ENCODE measurements around the gene URI1. TPM values are rescaled to one million over a fixed set of nuclear protein-coding genes. Genes with fewer than 3 reads are reported as not detected.
"Not testable (repeated sequence)": the region's sequence is repeated elsewhere in the genome, so short reads cannot be mapped to it uniquely, and the experiment has no call there.

URI1 gene
- polyA plus RNA-seq, 2 donors, result 12.7 to 25.8 TPM

DNA sequence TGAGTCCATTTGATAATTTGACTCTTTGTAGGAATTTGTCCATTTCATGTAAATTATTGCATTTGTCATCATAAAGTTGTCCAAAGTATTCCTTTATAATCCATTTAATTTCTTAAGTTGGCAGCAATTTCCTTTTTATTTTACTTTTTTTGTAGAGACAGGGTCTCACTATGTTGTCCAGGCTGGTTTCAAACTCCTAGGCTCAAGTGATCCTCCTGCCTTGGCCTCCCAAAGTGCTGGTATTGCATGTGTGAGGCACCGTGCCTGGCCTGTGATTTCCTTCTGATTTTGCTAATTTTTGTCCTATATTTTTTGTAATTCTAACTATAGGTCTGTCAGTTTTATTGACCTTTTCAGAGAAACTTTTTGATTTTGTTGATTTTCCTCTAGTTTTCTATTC lies 84.9 kb downstream of the URI1 start:
- Histone ChIP-seq H3K27ac (ENCODE audit: low read depth in 2 of 2, low read length in 1 of 2) (no peak overlapping the region), H3K9me3 (ENCODE audit: control insufficient read depth in 2 of 2, insufficient read depth in 1 of 2, low read depth in 1 of 2, low read length in 1 of 2) (no peaks in the 10 kb centered on the region), H3K4me1 (ENCODE audit: control insufficient read depth in 2 of 2, insufficient read depth in 2 of 2, low read length in 1 of 2) (no peaks in the 10 kb centered on the region), H3K36me3 (ENCODE audit: control insufficient read depth in 2 of 2, insufficient read depth in 2 of 2, low read length in 1 of 2) (no peaks in the 10 kb centered on the region), H3K27me3 (ENCODE audit: control insufficient read depth in 1 of 2, insufficient read depth in 2 of 2, low read length in 2 of 2) (no peaks in the 10 kb centered on the region), H3K4me3 (ENCODE audit: low read depth in 1 of 2, low read length in 2 of 2) (no peak overlapping the region)
- WGBS, 2 donors, result 97 to 100% methylated on average over 1 of the region's 1 CpG

DNA sequence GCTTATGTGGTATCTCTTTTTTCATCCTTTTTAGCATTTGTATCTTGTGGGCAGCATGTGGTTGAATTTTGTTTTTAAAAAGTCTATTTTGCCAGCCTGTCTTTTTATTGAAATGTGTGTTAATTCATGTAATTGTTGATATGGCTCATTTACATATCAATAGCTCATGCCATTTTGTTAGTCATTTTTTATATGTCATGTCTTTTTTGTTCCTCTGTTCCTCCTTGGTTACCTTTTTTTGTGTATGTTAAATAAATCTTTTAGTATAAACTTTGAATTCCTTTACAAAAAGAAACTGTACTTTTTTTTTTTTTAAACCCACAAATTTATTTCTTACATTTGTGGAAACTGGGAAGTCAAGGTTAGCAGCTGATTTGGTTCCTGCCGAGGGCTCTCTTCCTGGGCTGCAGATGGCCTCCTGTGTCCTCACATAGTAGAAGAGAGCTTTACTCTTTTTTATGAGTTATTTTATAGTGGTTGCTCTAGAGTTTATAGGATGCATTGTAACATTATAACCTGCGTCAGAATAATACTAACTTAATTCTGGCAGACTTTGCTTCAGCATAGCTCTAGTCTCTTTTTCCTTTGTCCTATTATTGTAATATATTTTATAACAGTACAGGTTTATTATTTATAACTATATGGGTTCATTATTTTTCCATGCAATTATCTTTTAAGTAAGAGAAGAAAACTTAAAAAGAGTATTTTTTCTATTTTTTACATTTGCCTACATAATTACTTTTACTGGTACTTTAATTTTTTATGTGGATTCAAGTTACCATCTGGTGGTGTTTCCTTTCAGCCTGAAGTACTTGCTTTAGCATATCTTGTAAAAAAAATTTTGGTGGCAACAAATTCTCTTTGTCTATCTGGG lies 86.3 kb downstream of the URI1 start:
- WGBS, 2 donors, result 82 to 89% methylated on average over 2 of the region's 2 CpGs
- H3K36me3 ChIP-seq (ENCODE audit: control insufficient read depth in 2 of 2, insufficient read depth in 2 of 2, low read length in 1 of 2), result no peaks in the 10 kb centered on the region
- H3K9me3 ChIP-seq (ENCODE audit: control insufficient read depth in 2 of 2, insufficient read depth in 1 of 2, low read depth in 1 of 2, low read length in 1 of 2), result no peaks in the 10 kb centered on the region

DNA sequence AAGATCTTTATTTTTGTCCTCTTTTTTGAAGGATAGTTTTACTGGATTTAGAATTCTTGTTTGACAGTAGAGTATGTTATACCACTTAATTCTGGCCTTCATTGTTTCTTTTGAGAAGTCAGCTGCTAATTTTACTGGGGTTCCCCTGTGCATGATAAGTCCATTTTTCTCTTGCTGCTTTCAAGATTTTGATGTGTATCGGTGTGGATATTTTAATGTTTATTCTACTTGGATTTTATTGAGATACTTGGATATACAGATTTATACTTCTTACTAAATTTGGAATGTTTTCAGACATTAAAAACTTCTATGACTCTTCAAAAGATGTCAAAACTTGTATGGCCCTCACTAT lies 86.9 kb downstream of the URI1 start:
- no peaks in the 10 kb centered on the region for H3K36me3 ChIP-seq (ENCODE audit: control insufficient read depth in 2 of 2, insufficient read depth in 2 of 2, low read length in 1 of 2)
- no peaks in the 10 kb centered on the region for H3K4me1 ChIP-seq (ENCODE audit: control insufficient read depth in 2 of 2, insufficient read depth in 2 of 2, low read length in 1 of 2)
- no peak overlapping the region for H3K4me3 ChIP-seq (ENCODE audit: low read depth in 1 of 2, low read length in 2 of 2)
- WGBS, 2 donors, result 96 to 97% methylated on average over 1 of the region's 1 CpG
- H3K9me3 ChIP-seq (ENCODE audit: control insufficient read depth in 2 of 2, insufficient read depth in 1 of 2, low read depth in 1 of 2, low read length in 1 of 2), result no peaks in the 10 kb centered on the region
- H3K27ac ChIP-seq (ENCODE audit: low read depth in 2 of 2, low read length in 1 of 2), result no peak overlapping the region
- no peaks in the 10 kb centered on the region for H3K27me3 ChIP-seq (ENCODE audit: control insufficient read depth in 1 of 2, insufficient read depth in 2 of 2, low read length in 2 of 2)

More for the DNA sequence above, 86.3 kb downstream of the URI1 start:
- H3K27ac ChIP-seq (ENCODE audit: low read depth in 2 of 2, low read length in 1 of 2), result no peak overlapping the region
- H3K4me1 ChIP-seq (ENCODE audit: control insufficient read depth in 2 of 2, insufficient read depth in 2 of 2, low read length in 1 of 2), result no peaks in the 10 kb centered on the region
- no peaks in the 10 kb centered on the region for H3K27me3 ChIP-seq (ENCODE audit: control insufficient read depth in 1 of 2, insufficient read depth in 2 of 2, low read length in 2 of 2)
- no peak overlapping the region for H3K4me3 ChIP-seq (ENCODE audit: low read depth in 1 of 2, low read length in 2 of 2)

DNA sequence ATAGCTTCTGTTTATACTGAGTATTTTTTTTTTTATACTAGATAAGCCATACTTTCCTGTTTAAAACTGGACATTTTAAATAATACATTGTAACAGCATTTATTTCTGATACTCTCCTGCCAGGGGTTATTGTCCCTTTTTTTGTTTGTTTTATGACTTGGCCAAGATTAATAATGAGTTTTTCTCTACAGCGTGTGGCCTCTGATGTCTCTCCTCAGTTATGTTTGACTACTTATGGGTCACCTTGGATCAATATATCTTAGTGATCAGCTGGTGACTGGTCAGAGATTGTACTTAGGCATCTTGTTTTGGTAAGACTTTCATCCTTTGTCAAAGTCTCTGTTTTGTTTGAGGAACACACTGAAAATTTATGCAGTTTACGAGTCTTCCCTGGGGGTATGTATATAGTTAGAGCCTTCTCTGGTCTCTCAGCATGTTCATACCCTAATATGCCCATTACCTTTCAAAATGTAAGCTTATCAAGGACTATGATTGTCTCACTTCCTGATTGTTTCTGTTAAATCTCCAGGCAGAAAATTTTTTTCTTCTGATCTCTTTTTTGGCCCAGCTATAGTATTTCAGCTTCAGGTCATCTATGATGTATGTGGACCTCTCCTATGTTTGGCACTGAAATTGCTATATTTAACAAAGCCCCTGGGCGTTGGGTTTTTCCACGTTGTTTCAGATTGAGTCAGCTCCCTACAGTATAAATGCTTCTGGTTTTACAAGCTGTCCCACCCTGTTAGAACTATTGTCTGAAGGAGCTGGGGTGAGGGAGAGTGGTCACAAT lies 87.9 kb downstream of the URI1 start:
- H3K27me3 ChIP-seq (ENCODE audit: control insufficient read depth in 1 of 2, insufficient read depth in 2 of 2, low read length in 2 of 2), result no peaks in the 10 kb centered on the region
- H3K36me3 ChIP-seq (ENCODE audit: control insufficient read depth in 2 of 2, insufficient read depth in 2 of 2, low read length in 1 of 2), result no peaks in the 10 kb centered on the region
- no peak overlapping the region for H3K27ac ChIP-seq (ENCODE audit: low read depth in 2 of 2, low read length in 1 of 2)
- no peak overlapping the region for H3K4me3 ChIP-seq (ENCODE audit: low read depth in 1 of 2, low read length in 2 of 2)
- H3K9me3 ChIP-seq (ENCODE audit: control insufficient read depth in 2 of 2, insufficient read depth in 1 of 2, low read depth in 1 of 2, low read length in 1 of 2), result no peaks in the 10 kb centered on the region
- no peaks in the 10 kb centered on the region for H3K4me1 ChIP-seq (ENCODE audit: control insufficient read depth in 2 of 2, insufficient read depth in 2 of 2, low read length in 1 of 2)
- WGBS, 2 donors, result 75 to 82% methylated on average over 4 of the region's 4 CpGs

DNA sequence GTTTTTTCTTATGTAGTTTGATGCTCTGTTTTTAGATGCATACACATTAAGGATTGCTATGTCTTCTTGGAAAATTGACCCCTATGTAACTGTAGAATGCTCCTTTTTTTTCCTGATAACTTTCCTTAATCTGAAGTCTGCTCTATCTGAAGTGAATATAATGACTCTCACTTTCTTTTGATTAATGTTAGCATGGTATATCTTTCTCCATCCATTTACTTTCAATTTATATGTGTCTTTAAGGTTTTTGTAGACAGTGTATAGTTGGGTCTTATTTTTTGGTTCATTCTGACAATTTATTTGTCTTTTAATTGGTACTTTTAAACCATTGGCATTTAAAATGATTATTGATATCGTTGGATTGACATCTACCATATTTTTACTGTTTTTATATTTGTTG lies 92.3 kb downstream of the URI1 start:
- 100% methylated on average over 1 of the region's 1 CpG for whole genome bisulfite sequencing, 2 donors
- Histone ChIP-seq H3K4me1 (ENCODE audit: control insufficient read depth in 2 of 2, insufficient read depth in 2 of 2, low read length in 1 of 2) (no peaks in the 10 kb centered on the region), H3K9me3 (ENCODE audit: control insufficient read depth in 2 of 2, insufficient read depth in 1 of 2, low read depth in 1 of 2, low read length in 1 of 2) (no peaks in the 10 kb centered on the region), H3K36me3 (ENCODE audit: control insufficient read depth in 2 of 2, insufficient read depth in 2 of 2, low read length in 1 of 2) (no peaks in the 10 kb centered on the region), H3K4me3 (ENCODE audit: low read depth in 1 of 2, low read length in 2 of 2) (no peak overlapping the region), H3K27me3 (ENCODE audit: control insufficient read depth in 1 of 2, insufficient read depth in 2 of 2, low read length in 2 of 2) (no peaks in the 10 kb centered on the region), H3K27ac (ENCODE audit: low read depth in 2 of 2, low read length in 1 of 2) (no peak overlapping the region)

DNA sequence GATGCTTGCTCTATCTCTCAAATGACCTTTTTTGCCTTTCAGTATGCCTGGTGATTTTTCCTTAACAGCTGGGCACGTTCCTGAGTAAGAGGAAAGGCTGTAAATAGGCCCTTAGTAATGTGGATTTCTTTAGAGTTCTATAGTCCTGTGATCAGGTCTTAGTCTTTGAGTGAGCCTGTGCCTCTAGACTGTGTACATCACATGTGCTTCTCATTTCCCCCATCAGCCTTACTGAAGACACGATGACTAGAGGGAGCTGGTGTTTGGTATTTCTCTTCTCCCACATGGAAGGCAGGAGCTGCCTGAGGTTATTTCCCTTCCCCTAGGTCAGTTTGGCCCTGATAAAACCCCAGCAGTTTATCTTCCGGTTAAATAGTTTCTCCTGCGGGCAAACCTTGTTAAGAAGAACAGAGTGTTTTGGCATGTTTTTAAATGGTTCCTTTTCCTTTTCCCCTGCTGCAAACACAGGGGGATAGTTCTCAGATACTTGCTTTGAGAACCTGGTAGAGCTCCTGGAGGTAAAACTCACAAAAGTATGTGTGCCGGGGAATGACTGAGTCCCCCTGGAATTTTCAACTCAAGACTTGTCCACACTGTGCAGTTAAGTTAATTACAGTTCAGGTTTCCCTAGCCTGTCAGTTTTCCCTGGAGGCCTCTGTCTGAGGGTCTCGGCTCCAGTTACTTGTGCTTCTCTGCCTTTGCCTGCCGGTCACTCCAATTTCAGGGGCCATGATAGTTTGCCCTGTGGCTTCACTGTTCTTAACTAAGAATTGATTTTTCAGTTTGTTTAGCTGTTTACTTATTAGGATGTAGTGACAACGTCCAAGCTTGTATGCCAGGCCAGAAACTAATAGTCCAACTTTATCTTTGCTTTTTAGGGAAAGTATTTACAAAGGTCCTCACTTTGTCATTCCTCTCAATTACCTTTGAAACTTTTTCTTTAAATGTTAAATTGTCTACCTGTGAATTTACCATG lies 94.4 kb downstream of the URI1 start:
- Histone ChIP-seq H3K36me3 (ENCODE audit: control insufficient read depth in 2 of 2, insufficient read depth in 2 of 2, low read length in 1 of 2) (no peaks in the 10 kb centered on the region), H3K4me3 (ENCODE audit: low read depth in 1 of 2, low read length in 2 of 2) (no peak overlapping the region), H3K4me1 (ENCODE audit: control insufficient read depth in 2 of 2, insufficient read depth in 2 of 2, low read length in 1 of 2) (no peaks in the 10 kb centered on the region), H3K27me3 (ENCODE audit: control insufficient read depth in 1 of 2, insufficient read depth in 2 of 2, low read length in 2 of 2) (no peaks in the 10 kb centered on the region), H3K27ac (ENCODE audit: low read depth in 2 of 2, low read length in 1 of 2) (no peak overlapping the region), H3K9me3 (ENCODE audit: control insufficient read depth in 2 of 2, insufficient read depth in 1 of 2, low read depth in 1 of 2, low read length in 1 of 2) (no peaks in the 10 kb centered on the region)
- WGBS, 2 donors, result 76 to 77% methylated on average over 8 of the region's 8 CpGs

DNA sequence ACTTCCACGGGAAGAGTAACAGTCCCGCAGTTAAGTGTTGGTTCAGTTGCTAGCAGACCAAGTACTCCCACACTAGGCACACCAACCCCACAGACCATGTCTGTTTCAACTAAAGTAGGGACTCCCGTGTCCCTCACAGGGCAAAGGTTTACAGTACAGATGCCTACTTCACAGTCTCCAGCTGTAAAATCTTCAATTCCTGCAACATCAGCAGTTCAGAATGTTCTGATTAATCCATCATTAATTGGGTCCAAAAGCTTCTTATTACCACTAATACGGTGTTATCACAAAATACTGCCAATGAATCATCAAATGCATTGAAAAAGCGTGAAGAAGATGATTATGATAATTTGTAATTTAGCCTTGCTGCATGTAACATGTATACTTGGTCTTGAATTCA lies 95.8 kb downstream of the URI1 start:
- Histone ChIP-seq H3K9me3 (ENCODE audit: control insufficient read depth in 2 of 2, insufficient read depth in 1 of 2, low read depth in 1 of 2, low read length in 1 of 2) (no peaks in the 10 kb centered on the region), H3K27ac (ENCODE audit: low read depth in 2 of 2, low read length in 1 of 2) (no peak overlapping the region), H3K4me3 (ENCODE audit: low read depth in 1 of 2, low read length in 2 of 2) (no peak overlapping the region), H3K36me3 (ENCODE audit: control insufficient read depth in 2 of 2, insufficient read depth in 2 of 2, low read length in 1 of 2) (no peaks in the 10 kb centered on the region), H3K4me1 (ENCODE audit: control insufficient read depth in 2 of 2, insufficient read depth in 2 of 2, low read length in 1 of 2) (no peaks in the 10 kb centered on the region), H3K27me3 (ENCODE audit: control insufficient read depth in 1 of 2, insufficient read depth in 2 of 2, low read length in 2 of 2) (no peaks in the 10 kb centered on the region)
- WGBS, 2 donors, result 95 to 97% methylated on average over 5 of the region's 5 CpGs

DNA sequence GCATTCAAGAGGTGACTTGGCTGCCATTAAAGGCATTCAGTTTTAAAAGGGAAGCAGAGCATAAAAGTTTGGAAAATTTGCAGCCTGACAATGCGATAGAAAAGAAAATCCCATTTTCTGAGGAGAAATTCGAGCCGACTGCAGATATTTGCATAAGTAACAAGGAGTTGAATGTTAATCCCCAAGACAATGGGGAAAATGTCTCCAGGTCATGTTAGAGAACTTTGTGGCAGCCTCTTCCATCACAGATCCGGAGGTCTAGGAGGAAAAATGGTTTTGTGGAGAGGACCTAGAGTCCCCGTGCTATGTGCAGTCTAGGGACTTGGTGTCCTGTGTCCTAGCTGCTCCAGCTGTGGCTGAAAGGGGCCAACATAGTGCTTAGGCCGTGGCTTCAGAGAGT lies 99.9 kb downstream of the URI1 start:
- H3K27ac ChIP-seq (ENCODE audit: low read depth in 2 of 2, low read length in 1 of 2); H3K36me3 ChIP-seq (ENCODE audit: control insufficient read depth in 2 of 2, insufficient read depth in 2 of 2, low read length in 1 of 2); H3K27me3 ChIP-seq (ENCODE audit: control insufficient read depth in 1 of 2, insufficient read depth in 2 of 2, low read length in 2 of 2); H3K4me1 ChIP-seq (ENCODE audit: control insufficient read depth in 2 of 2, insufficient read depth in 2 of 2, low read length in 1 of 2); H3K4me3 ChIP-seq (ENCODE audit: low read depth in 1 of 2, low read length in 2 of 2); H3K9me3 ChIP-seq (ENCODE audit: control insufficient read depth in 2 of 2, insufficient read depth in 1 of 2, low read depth in 1 of 2, low read length in 1 of 2): not testable (repeated sequence)
- 90 to 96% methylated on average over 6 of the region's 6 CpGs for WGBS, 2 donors

DNA sequence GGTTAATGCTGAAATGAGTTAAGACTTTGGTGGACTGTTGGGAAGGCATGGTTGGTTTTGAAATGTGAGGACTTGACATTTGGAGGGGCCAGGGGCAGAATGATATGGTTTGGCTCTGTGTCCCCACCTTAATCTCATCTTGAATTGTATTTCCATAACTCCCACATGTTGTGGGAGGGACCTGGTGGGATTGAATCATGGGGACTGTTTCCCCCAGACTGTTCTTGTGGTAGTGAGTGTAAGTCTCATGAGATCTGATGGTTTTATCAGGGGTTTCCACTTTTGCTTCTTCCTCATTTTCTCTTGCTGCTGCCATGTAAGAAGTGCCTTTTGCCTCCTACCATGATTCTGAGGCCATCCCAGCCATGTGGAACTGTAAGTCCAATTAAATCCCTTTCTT lies 101.0 kb downstream of the URI1 start:
- H3K27ac ChIP-seq (ENCODE audit: low read depth in 2 of 2, low read length in 1 of 2); H3K27me3 ChIP-seq (ENCODE audit: control insufficient read depth in 1 of 2, insufficient read depth in 2 of 2, low read length in 2 of 2); H3K4me1 ChIP-seq (ENCODE audit: control insufficient read depth in 2 of 2, insufficient read depth in 2 of 2, low read length in 1 of 2); H3K36me3 ChIP-seq (ENCODE audit: control insufficient read depth in 2 of 2, insufficient read depth in 2 of 2, low read length in 1 of 2); H3K9me3 ChIP-seq (ENCODE audit: control insufficient read depth in 2 of 2, insufficient read depth in 1 of 2, low read depth in 1 of 2, low read length in 1 of 2); H3K4me3 ChIP-seq (ENCODE audit: low read depth in 1 of 2, low read length in 2 of 2): not testable (repeated sequence)
